NCI-H82 (cell line): ENCODE data around the gene RBM26.

Source experiments
- DNase-seq: peaks from one replicate; lab custom pipeline; 2025; lab: John Stamatoyannopoulos, UW

RBM26 gene, protein sequence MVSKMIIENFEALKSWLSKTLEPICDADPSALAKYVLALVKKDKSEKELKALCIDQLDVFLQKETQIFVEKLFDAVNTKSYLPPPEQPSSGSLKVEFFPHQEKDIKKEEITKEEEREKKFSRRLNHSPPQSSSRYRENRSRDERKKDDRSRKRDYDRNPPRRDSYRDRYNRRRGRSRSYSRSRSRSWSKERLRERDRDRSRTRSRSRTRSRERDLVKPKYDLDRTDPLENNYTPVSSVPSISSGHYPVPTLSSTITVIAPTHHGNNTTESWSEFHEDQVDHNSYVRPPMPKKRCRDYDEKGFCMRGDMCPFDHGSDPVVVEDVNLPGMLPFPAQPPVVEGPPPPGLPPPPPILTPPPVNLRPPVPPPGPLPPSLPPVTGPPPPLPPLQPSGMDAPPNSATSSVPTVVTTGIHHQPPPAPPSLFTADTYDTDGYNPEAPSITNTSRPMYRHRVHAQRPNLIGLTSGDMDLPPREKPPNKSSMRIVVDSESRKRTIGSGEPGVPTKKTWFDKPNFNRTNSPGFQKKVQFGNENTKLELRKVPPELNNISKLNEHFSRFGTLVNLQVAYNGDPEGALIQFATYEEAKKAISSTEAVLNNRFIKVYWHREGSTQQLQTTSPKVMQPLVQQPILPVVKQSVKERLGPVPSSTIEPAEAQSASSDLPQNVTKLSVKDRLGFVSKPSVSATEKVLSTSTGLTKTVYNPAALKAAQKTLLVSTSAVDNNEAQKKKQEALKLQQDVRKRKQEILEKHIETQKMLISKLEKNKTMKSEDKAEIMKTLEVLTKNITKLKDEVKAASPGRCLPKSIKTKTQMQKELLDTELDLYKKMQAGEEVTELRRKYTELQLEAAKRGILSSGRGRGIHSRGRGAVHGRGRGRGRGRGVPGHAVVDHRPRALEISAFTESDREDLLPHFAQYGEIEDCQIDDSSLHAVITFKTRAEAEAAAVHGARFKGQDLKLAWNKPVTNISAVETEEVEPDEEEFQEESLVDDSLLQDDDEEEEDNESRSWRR

DNA sequence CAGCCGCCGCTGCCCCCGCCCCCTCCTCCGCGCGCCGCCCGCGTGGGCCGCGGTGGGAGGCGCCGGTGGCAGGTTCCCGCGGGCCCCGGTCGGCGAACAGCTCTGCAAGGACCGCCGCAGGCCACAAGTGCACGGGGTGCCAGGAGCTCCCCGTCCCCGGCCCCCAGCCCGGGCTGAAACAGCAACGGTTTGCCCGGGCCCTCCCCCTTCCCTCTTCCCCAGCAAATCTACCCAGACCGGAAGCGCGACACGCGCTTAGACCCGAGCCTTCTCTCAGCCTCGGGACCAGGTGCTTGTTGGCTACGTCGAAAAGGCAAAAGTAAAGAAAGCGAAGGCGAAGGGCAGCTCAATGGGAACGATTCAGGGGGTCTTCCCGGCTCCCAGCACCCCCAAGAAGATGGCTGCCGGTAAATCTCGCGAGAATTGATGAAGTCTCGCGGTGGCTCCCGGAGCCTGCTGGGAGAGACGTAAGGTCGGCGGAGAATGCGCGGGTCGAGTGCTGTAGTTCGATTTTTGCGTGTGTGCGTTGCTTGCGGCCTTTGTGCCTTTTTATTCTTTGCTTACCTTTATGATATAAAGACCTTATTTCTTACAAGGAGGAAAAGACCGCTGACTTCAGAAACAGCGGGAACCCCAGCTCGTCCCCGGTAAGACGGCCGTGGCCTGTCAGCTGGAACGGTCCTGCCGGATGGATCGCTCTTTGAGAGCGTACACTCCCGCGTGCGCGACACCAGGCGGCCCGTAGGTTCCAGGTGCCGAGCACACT is at the start of gene RBM26:
RBM26 (minus strand) TSS at position 425 of the 766 bp plus-strand sequence. CDS start 481 bp downstream, outside the sequence.
- peak; percentile 98 for DNase-seq

DNA sequence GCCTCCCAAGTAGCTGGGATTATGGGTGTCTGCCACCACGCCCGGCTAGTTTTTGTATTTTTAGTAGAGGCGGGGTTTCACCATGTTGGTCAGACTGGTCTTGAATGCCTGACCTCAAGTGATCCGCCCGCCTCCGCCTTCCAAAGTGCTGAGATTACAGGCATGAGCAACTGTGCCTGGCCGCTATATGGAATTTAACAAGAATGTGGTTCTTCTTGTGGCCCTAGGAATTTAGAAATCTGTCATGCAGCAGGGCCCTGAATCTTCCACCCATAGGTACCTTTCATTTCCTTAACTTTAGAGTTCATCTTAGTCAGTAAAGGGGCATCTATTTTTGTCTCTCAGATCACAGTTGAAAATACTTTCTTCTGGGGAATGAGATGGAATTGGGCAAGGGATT is 49.3 kb upstream of the RBM26 start:
- DNase-seq, result no peak

DNA sequence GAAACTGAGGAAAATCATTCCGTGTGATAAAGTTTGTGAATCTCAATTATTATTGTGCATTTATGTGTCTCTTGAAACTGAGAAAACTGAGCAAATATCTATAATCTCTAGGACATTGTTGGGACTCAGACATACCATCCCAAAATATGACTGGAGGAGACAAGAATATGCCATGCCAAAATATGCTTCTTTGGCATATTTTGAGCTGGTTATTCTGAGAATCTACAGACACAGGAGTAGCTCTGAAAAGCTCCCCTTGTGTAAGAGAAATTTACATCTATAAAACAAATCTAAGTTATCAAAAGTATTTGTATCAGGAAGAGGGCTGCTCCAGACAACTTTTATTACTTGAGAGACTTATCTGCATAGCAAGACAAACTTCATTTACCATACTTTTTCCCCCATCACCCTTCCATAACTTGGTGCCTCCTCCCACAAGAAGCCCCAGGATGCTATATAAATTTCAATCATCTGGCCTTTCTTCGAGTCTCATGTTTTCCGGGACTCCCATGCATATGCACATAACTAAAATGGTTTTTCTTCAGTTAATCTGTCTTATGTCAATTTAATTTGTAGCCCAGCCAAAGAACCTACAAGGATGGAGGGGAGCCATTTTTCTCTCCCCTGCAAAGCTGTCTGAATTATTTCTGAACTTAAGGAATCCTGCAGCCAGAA is 46.3 kb upstream of the RBM26 start:
- DNase-seq, result no peak

DNA sequence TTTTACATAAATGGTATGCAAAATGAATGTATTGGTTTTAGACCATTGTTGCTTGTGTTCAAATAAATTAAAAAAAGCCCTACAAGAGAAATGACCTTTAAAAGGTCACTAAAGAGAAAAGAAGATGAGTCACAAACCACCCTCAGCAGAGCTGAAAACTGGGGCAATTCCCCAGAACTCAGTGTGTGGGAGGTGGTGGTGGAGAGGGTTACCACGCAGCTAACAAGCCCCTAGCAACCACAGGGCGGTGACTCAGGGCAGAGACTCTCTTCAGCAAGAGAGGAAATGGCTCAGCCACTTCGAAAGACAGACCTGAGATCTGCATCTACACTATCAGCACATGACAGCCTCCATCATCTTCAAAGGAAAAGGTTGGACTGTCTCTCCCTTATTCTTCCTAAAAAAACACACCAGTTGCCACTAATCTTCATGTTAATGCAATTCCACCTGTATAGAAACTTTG is 45.5 kb upstream of the RBM26 start:
- peak; percentile 18 for DNase-seq

DNA sequence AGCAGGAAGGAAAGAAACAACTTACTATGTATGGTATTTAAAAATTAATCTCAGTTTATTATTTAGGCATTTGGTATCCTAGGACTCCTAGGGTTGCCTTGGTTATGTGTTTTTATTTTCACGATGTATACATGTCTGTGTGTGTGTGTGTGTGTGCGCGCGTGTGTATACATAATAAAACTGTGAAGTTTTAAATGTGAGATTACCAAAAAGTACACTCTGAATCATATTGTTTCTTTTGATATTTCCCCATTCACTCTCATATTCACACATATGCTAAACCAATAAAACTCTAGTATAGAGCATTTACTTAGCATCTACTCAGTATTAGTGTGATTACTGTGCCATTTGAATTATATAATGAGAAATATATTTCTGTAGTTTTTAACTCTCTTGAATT is 44.1 kb upstream of the RBM26 start:
- DNase-seq, result no peak

DNA sequence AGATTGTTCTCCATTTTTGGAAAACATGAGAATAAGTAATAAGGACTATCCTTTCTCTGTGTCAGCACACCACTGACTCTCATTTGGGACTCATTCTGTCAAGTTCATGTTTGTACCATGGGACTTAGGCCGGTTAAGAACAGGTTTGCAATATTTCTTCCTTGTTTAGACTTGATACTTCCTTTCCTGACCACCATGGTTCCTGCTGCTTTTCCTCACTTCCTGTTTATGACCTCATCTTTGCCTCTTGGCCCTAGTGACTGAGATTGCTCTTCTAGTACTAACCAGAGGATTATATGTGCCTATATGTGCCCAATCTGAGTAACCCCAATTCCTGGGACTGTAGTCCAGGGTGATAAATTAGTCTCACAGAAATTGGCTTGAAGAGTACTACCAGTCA is 42.4 kb upstream of the RBM26 start:
- DNase-seq, result peak; percentile 13

DNA sequence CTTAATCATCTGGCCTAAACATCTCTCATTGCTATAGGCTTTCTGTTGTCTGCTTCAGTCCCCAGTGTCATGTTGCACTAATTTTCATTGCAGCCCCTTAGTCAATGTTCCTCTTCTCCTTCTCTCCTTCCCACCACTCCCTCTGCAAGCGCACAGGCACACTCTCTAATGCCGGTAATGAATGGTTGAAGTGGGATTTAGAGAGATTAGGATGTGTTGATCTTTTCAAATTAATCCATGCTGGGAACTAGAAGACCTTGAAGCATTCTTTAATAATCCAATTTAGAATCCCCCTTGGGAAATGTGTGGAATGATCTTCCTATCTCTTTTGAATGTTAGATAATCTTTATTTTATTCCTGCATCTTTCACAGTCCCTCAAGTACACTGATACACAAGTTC is 41.7 kb upstream of the RBM26 start:
- peak; percentile 99 for DNase-seq

DNA sequence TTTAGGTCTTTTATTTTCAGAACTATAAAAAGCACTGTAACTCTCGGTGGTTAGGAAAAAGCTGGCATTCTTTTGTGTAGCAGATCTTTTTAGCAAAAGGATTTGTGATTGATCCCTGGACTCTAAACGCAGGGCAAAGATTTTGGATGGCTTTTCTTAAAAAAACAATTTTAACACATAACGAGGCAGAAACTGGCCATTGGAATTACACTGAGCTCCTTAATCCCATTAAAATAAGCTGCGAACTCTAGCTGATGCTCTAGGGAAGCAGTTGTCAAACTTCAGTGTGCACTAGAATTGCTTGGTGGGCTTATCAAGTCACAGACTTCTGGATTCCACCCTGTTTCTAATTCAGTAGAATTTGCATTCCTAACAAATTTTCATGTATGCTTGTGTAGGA is 41.1 kb upstream of the RBM26 start:
- peak; percentile 86 for DNase-seq

DNA sequence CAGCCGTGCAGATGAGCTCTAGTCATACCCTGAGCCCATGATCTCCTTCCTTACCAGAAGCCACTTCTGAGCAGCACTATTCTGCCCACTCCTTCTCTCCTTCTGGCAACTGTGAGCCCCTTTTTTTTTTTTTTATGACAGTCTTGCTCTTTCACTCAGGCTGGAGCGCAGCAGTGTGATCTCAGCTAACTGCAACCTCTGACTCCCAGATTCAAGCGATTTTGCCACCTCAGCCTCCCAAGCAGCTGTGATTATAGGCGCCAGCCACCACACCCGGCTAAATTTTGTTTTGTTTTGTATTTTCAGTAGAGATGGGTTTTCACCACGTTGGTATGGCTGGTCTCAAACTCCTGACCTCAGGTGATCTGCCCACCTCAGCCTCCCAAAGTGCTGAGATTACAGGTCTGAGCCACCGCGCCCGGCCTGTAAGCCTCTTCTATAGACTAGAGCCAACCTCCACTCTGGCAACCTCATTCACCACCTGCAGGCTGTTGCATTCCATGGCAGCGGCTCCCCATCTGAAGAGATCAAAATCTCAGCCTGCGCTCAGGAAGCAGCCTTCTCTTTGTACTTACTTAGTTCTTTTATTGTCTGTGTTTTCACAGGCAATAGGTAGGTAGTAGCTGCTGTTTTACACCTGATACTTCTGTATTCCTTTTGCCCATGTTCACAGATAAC is 40.1 kb upstream of the RBM26 start:
- DNase-seq, result peak; percentile 70

DNA sequence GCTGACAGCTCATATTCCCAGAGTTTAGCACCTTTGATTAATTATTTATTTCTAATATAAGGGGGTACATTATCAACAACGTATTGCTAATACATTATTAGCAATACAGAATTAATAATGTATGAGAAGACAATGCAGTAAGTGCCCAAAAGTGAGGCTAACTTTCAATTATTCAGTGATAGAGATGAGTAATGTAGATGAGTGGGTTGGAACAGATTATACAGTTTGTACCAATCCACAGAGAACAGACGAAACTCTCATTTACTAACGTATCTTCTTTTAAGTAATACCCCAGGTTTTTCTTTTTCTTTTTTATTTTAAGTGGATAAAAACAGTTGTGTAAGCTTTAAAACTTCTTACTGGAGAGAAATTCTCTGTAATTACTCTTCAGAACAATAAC is 36.7 kb upstream of the RBM26 start:
- no peak for DNase-seq

DNA sequence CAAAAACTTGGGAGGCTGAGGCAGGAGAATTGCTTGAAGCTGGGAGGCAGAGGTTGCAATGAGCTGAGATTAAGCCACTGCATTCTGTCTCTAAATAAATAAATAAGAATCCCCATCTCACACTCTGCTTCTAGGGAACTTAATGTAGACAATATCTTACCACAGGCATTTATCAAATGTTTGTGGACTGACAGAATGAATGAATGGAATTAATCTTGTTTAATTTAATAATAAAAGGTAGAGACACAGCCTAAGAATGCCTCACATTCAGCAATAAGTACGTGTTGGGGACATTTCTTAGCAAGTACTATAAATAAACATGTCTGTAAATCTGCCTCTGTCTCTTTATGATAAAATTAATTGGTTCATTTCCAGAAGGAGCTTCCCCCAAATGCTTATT is 36.2 kb upstream of the RBM26 start:
- no peak for DNase-seq

DNA sequence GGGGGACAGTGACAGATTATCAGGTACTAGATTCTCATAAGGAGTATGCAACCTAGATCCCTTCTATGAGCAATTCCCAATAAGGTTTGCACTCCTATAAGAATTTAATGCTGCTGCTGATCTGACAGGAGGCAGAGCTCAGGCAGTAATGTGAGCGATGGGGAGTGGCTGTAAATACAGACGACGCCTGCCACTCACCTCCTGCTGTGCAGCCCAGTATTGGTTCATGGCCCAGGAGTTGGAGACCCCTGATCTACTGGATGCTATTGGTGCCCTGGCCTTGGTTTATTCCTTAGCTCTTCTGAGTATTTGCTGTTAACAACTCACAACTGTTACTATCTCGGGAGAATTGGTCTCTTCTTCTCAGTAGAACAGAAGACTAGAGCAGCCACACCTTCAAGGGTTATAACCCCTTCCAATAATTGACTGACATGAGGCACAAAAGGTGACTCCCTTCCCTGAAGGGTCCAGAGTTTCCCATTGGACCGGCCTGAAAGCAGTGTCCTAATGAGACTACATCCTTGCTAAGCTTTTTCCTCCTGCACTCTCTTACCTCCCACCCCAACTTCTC is 35.0 kb upstream of the RBM26 start:
- DNase-seq, result no peak

DNA sequence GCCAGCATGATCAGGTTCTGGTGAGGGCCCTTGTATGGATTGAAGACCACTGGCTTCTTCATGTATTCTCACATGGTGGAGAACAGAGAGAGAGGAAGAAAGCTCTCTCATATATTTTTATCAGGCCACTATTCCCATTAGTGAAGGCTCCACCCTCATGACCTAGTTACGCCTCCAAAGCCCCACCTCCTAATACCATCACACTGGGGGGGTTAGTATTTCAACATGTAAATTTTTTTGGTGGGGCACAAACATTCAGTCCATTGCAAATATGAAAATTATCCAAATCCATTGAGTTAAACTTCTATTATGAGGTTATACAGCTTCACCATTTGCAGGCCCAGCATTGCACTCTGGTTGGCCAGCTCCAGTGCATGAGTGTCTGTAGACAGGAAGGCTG is 33.2 kb upstream of the RBM26 start:
- DNase-seq, result no peak

DNA sequence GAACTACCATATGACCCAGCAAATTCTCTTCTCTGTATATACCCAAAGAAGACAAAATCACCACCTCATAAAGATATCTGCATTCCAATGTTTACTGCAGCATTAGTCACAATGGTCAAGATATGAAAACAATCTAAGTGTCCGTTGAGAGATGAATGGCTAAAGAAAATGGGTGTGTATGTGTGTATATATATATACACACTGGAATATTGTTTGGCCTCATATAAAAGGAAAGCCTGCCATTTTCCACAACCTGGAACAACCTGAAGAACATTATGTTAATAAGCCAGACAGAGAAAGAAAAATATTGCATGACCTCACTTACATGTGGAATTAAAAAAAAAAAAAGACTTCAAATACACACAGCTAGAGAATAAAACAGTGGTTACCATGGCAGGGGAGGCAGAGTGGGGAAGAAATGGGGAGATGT is 29.5 kb upstream of the RBM26 start:
- DNase-seq, result no peak

DNA sequence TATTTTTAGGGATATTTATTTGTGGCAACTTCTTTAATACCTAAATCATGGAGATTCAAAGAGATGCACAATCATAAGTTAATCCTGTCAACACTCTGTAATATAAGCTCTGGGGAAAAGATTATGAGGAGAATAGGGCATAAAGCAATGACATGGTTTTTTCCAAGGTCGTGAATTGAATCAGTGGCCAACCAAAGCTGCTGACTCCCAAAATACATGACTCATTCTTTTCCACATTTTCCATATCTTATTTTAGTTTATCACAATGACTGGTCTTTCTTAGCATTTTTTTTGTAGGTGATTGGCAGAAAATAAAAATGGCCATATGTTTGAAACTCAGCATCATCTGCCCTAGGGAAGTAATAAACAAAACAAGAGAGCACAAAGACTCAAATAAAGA is 28.5 kb upstream of the RBM26 start:
- no peak for DNase-seq

DNA sequence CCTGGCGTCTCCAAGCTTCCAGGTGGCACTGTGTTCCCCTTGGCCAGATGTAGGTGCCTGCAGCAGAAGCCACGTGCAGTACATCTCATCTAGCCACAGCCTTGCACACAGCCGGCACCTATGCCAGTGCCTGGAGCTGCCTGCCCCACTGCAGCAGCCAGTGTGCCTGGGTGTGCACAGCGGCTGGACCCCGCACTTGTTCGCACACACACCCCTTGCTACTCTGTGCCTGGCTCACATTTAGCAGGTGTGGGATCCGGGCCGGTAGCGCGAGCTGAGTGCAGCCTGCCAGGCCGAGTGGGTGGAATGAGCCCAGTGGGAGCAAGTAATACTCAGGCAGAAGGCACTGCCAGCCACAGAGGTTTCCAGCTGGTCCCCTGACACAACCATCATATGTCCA is 26.9 kb upstream of the RBM26 start:
- no peak for DNase-seq

DNA sequence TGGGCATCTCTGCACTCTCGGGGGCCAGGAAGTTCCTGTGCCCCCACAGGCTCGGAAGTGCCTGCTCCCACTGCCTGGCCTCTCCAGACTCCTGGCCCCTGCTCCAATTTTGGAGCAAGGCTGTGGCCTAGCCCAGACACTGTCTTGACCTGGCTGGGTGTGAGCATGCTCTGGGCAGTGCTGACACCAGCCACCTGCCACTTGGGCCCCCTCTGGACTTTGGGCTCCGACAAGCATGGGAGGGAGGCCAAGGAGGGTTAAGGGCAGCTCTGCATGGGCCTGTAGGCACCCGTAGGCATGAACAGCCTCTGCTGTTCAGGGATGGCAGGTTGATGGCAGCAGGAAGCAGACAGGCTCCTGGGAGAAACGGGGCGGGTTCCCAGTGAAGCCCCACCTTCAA is 26.0 kb upstream of the RBM26 start:
- no peak for DNase-seq

DNA sequence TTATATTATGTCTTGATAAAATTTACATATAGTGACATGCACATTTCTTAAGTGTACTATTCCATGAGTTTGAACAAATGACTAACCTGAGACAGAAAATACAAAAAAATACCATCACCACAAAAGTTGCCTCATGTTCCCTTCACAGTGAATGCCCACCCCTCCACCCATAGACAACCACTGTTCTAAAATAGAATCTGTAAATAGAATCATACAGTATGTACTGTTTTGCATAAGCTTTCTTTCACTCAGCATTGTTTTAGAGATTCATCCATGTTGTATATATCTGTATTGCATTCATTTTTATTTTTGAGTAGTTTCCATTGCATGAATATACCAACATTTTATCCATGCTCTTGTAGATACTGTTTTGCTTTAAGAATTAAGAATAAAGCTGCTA is 23.3 kb upstream of the RBM26 start:
- DNase-seq, result no peak

DNA sequence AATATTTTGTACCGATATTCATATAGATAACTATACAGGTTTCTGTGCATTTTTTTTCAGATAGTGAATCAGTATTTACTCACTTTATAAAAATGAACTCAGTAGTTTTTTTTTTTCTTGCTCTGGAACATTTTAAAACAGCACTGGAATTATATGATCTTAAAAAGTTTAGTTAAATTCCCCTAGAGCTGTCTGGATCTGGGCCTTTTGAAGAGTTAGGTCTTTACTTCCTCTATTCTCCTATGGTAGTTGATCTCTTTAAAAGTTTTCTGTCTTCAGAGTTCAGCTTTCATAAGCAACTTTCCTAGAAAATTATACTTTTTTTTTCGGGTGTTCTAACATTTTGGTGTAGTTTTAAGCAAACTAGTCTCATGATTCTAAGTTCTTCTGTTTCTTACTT is 21.8 kb upstream of the RBM26 start:
- no peak for DNase-seq

DNA sequence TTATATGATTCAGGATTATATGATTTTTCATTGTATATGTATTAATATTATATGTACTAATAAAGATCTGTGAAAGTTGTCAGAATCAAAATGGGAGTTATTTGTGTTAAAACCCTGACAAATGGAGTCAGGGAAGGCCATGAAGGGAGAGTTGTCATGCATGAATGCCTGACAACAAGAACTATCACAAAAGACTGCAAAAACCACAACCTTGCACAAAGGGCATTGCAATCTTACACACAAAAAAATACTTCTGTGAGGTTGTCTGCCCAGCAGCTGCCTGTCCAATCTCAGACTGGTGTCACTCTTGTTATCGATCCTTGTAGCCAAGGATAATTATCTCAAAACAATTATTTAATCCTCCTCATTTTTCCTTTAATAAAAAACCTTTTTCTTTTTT is 21.2 kb upstream of the RBM26 start:
- no peak for DNase-seq
